Thoracic aorta (tissue), 2 donors: Measurements from ENCODE around the gene LONRF2. TPM values are rescaled to one million over a fixed set of nuclear protein-coding genes. Genes with fewer than 3 reads are reported as not detected.

Source experiments
- ATAC-seq: fragments of 150-250 bp; one replicate; pipeline ENCODE4 v1.8.0; 2017; ENCODE audit warnings: low read depth; ENCODE audit not compliant: insufficient number of reproducible peaks, low FRiP score
- DNase-seq: peaks from one replicate; pipeline ENCODE4 v3.0.0-alpha.2; 2020; ENCODE audit warnings: low spot score
- H3K27ac ChIP-seq, 2 donors: fragments of 200-600 bp; sonication (generic); 1 replicate in 1 of 2; 2 replicates in 1 of 2; pipeline ENCODE4 v1.5.1; 2016; ENCODE audit warnings: mild to moderate bottlenecking in 2 of 2, moderate library complexity in 2 of 2
- H3K27me3 ChIP-seq: fragments of 200-600 bp; sonication (generic); replicated peaks from 2 replicates; pipeline ENCODE4 v1.6.0; 2016; ENCODE audit warnings: mild to moderate bottlenecking; ENCODE audit not compliant: insufficient read depth
- H3K36me3 ChIP-seq: fragments of 200-600 bp; sonication (generic); one replicate; pipeline ENCODE4 v1.5.1; 2016
- H3K4me1 ChIP-seq, 2 donors: fragments of 200-600 bp; sonication (generic); 1 replicate in 1 of 2; 2 replicates in 1 of 2; pipeline versions ENCODE4 v1.5.1 to v1.6.0; 2016; ENCODE audit warnings: low read depth in 2 of 2, mild to moderate bottlenecking in 1 of 2; ENCODE audit not compliant: control insufficient read depth in 1 of 2
- H3K4me3 ChIP-seq: fragments of 200-600 bp; sonication (generic); 2 replicates; pipeline ENCODE4 v1.5.1; 2016; ENCODE audit warnings: mild to moderate bottlenecking
- H3K9me3 ChIP-seq: fragments of 200-600 bp; sonication (generic); 2 replicates; pipeline ENCODE4 v1.5.1; 2016
- total RNA-seq, 2 donors: library from RNA; depleted of rRNA; stranded (reverse); fragments of >200 nt; gene quantifications; one replicate each; pipeline versions ENCODE4 v1.1.0 to v1.2.3, GENCODE V29; 2016
- TF ChIP-seq, protein P1 (sequence below): fragments of 200-600 bp; sonication (generic); IDR thresholded peaks from one replicate; pipeline ENCODE4 v1.5.1; 2019; ENCODE audit warnings: antibody characterized with exemption

The LONRF2 gene
- total RNA-seq, 2 donors from 2014 or later, result 7.0 to 17.4 TPM

DNA sequence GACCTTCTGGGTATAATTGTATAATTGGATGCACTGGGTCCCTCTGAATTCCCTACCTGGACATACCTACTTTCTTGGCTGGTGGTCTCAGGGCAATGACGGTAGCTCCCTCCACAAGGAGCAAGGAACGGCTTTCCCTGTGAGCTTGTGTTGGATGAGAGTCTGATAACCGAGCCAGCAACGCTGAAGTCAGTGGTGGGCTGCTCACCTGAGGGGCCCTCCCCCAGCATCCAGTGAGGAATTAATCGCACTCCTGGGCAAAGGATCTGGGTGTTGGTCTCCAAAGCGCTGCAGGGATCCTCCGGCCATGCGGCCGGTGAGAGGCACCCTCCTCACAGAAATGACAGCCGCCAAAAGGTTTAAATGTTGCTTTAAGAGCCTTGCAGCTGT lies 47.1 kb downstream of the LONRF2 start:
- ATAC-seq (no peak), DNase-seq (no peak)
- no peaks in the 10 kb centered on the region for H3K27me3 ChIP-seq
- H3K9me3 ChIP-seq, result no peaks in the 10 kb centered on the region
- no peak overlapping the region for H3K4me3 ChIP-seq
- no peak overlapping the region for H3K27ac ChIP-seq
- H3K4me1 ChIP-seq, result peaks cover 4 to 18% of the 10 kb centered on the region in 2 donors
- TF ChIP-seq, protein P1, sequence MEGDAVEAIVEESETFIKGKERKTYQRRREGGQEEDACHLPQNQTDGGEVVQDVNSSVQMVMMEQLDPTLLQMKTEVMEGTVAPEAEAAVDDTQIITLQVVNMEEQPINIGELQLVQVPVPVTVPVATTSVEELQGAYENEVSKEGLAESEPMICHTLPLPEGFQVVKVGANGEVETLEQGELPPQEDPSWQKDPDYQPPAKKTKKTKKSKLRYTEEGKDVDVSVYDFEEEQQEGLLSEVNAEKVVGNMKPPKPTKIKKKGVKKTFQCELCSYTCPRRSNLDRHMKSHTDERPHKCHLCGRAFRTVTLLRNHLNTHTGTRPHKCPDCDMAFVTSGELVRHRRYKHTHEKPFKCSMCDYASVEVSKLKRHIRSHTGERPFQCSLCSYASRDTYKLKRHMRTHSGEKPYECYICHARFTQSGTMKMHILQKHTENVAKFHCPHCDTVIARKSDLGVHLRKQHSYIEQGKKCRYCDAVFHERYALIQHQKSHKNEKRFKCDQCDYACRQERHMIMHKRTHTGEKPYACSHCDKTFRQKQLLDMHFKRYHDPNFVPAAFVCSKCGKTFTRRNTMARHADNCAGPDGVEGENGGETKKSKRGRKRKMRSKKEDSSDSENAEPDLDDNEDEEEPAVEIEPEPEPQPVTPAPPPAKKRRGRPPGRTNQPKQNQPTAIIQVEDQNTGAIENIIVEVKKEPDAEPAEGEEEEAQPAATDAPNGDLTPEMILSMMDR, result no peak
- no peaks in the 10 kb centered on the region for H3K36me3 ChIP-seq

DNA sequence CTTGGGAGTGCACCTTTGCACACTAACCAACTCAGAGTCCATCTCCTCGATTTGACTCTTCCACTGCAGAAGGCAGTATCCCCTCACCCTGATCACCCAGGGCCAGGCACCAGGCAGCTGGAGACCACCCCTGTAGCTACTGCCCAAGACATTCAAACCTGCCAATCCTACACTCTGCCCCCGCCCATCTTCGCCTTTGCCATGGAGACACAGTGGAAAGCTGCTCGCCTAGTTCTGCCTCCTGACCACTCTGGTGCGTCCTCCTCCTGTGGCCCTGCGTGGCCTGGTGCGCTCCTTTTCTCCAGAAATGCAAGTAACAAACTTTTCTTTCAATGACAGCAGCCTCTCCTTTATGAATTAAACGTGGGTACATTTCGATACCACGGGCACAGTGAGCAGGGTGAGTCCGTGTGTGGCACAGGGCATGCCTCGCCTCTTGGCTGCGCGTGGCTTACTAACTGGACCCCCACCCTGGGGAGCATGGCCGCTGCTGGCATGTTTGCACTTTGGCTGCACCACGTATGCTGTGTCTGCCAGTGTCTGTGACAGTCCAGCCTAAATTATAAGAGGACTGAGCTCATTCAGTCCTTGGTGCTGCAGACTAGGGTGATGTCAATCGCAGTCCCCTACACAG lies 47.6 kb downstream of the LONRF2 start:
- Histone ChIP-seq H3K27ac (peak overlapping the region in 1 of 2 donors; percentile 53), H3K27me3 (no peaks in the 10 kb centered on the region), H3K9me3 (no peaks in the 10 kb centered on the region), H3K36me3 (no peaks in the 10 kb centered on the region), H3K4me3 (no peak overlapping the region), H3K4me1 (peaks cover 4 to 18% of the 10 kb centered on the region in 2 donors)
- TF ChIP-seq, protein P1, result no peak
- no peak for ATAC-seq
- DNase-seq, result no peak

DNA sequence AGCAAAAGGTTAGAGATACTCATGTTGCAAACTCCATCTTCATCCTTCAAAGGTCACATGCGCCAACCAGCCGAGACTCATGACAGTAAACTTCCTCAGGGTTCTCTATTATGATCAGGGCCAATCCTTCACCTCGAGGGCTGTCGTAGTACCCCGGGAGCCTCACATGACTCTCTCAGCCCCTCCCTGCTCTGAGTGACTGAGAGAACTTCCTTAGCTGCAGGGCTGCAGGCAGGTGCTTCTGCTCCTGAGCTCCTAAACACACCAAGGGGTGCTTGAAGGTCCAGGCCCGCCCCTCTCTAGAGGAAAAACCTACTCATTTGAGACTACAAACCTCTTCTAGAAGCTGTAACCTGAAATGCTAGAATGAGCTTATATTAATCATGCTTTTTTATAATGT lies 48.2 kb downstream of the LONRF2 start:
- ATAC-seq (no peak), DNase-seq (no peak)
- no peaks in the 10 kb centered on the region for H3K9me3 ChIP-seq
- H3K27me3 ChIP-seq, result no peaks in the 10 kb centered on the region
- TF ChIP-seq, protein P1, result no peak
- peak overlapping the region; percentile 53 to 63 for H3K27ac ChIP-seq
- no peaks in the 10 kb centered on the region for H3K36me3 ChIP-seq
- peaks cover 4 to 18% of the 10 kb centered on the region in 2 donors for H3K4me1 ChIP-seq
- H3K4me3 ChIP-seq, result no peak overlapping the region

DNA sequence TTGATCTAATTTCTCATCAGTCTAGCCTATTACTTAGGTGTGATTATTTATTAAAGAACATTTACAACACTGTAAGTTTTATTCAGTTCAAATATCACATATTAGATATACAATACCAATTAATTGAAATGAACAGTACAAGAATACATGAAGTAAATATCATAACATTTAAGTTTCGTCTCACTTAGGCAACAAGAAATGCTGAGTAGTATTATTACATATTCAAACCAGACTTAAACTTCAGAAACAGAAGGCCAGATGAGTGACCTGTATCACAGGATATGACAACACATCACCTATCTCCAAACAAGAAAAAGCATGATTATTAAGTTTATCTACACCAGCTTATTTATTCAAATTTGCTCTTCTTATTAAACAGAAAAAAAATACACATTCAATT lies 48.9 kb downstream of the LONRF2 start:
- Histone ChIP-seq H3K27me3 (no peaks in the 10 kb centered on the region), H3K4me1 (peaks cover 4 to 18% of the 10 kb centered on the region in 2 donors), H3K9me3 (no peaks in the 10 kb centered on the region), H3K36me3 (no peaks in the 10 kb centered on the region), H3K4me3 (no peak overlapping the region), H3K27ac (peak overlapping the region; percentile 53 to 63)
- ATAC-seq (no peak), DNase-seq (no peak)
- TF ChIP-seq, protein P1, result no peak

DNA sequence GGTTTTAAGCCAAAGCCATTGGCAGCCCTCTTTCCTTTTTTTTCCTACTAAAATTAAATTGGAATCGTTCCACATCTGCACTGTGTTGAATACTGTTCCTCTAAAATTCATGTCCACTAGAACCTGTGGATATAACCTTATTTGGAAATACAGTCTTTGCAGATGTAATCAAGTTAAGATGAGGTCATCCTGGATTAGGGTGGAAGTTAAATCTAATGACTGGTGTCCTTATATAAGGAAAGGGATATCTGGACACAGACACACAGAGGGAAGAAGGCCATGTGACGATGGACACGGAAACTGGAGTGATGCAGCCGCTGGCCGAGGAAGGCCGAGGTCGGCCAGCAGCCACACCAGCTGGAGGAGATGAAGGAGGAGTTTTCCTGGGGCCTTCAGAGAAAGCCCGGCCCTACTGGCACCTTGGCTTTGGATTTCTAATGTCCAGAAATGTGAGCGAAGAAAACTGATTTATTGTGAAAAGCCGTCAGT lies 49.4 kb downstream of the LONRF2 start:
- Histone ChIP-seq H3K4me1 (peaks cover 4 to 18% of the 10 kb centered on the region in 2 donors), H3K27me3 (no peaks in the 10 kb centered on the region), H3K9me3 (no peaks in the 10 kb centered on the region), H3K27ac (peak overlapping the region; percentile 53 to 63), H3K36me3 (no peaks in the 10 kb centered on the region), H3K4me3 (no peak overlapping the region)
- ATAC-seq (peak; percentile 78), DNase-seq (no peak)
- TF ChIP-seq, protein P1, result no peak
